GM18508 (cell line): ENCODE data around the gene LGR4.

Source experiments
- ATAC-seq: cut with Tn5 transposase; IDR thresholded peaks from one replicate; pipeline ENCODE4 v1.9.1; 2021; ENCODE audit warnings: moderate number of reproducible peaks; ENCODE audit not compliant: insufficient read depth, unreplicated experiment

Gene LGR4

GRCh38 chr11:27436916-27437315 is 35.7 kb downstream of the LGR4 start:
- no peak for ATAC-seq

GRCh38 chr11:27433742-27434141 is 38.8 kb downstream of the LGR4 start:
- no peak for ATAC-seq

GRCh38 chr11:27431808-27432207 is 40.8 kb downstream of the LGR4 start:
- ATAC-seq: no peak

GRCh38 chr11:27429761-27430393 is 42.7 kb downstream of the LGR4 start:
- ATAC-seq: no peak

- ATAC-seq: no peak
These were observed 45.2 kb downstream of the LGR4 start for GRCh38 chr11:27427183-27427980.

- no peak for ATAC-seq
These were observed 46.8 kb downstream of the LGR4 start for GRCh38 chr11:27425814-27426213.

GRCh38 chr11:27423125-27423524 is 49.5 kb downstream of the LGR4 start:
- no peak for ATAC-seq

GRCh38 chr11:27421819-27422494 is 50.6 kb downstream of the LGR4 start:
- no peak for ATAC-seq

GRCh38 chr11:27420722-27421572 is 51.6 kb downstream of the LGR4 start:
- ATAC-seq: no peak

GRCh38 chr11:27420217-27420616 is 52.4 kb downstream of the LGR4 start:
- ATAC-seq: no peak

- ATAC-seq: no peak
These were observed 54.2 kb downstream of the LGR4 start for GRCh38 chr11:27418356-27418755.

GRCh38 chr11:27416568-27417176 is 55.9 kb downstream of the LGR4 start:
- ATAC-seq: no peak

GRCh38 chr11:27414644-27415043 is 57.9 kb downstream of the LGR4 start:
- ATAC-seq: no peak

GRCh38 chr11:27413218-27413617 is 59.4 kb downstream of the LGR4 start:
- no peak for ATAC-seq

- ATAC-seq: no peak
These were observed 60.3 kb downstream of the LGR4 start for GRCh38 chr11:27412192-27412691.

GRCh38 chr11:27411328-27411727 is 61.3 kb downstream of the LGR4 start:
- no peak for ATAC-seq

GRCh38 chr11:27410272-27410671 is 62.3 kb downstream of the LGR4 start:
- ATAC-seq: no peak

GRCh38 chr11:27409742-27410141 is 62.8 kb downstream of the LGR4 start:
- ATAC-seq: no peak

GRCh38 chr11:27409049-27409448 is 63.5 kb downstream of the LGR4 start:
- no peak for ATAC-seq

GRCh38 chr11:27408246-27408800 is 64.3 kb downstream of the LGR4 start:
- ATAC-seq: no peak
